ENCODE data around the gene SMAD3. TPM values are rescaled to one million over a fixed set of nuclear protein-coding genes. Genes with fewer than 3 reads are reported as not detected.

The SMAD3 gene
- total and polyA plus RNA-seq, 2 donors (not counting 1 experiment from before 2014, with no cell fraction given), result 55.9 to 163 TPM

DNA sequence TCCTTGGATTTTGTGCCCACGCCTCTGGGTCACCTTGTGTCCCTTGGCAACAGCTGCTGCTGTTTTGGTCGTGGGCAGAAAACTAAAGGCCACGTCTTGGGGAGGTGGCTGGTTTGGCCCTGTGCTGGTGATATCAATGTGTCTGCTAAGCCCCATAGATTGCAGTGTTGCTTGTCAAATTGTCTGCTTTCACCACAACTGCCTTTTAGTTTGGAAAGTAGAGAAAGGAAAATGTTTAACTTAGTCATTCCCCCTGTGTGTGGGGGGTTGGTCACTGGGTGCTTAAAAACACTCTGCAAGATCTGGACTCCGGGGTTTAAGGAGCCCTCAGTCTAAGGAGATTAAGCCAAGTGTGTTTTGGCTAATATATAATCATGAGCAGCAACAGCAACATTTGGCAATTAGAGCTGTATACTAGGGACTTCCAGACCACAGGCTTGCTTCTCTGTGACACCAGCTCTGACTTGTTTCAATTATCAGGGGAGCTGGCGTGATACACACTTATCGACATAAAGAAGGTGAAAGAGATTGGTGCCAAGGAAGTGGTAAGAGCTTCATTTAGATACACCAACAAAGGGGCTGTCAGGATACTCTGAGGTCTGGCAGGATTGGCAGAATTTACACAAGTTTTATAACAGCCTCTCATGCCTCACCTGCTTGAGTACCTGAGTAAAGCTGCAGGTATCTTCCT, 3.5 kb downstream of the SMAD3 start:
- Histone ChIP-seq H3K9me3 (ENCODE audit: control extremely low read depth in 1 of 3, control insufficient read depth in 2 of 3, insufficient read depth in 1 of 3, low read length in 2 of 3) (no peaks in the 10 kb centered on the region), H3K4me3 (ENCODE audit: control extremely low read depth in 1 of 5, extremely low read depth in 1 of 5, insufficient read depth in 1 of 5, low read depth in 2 of 5, low read length in 4 of 5) (peak overlapping the region in 3 of 5 experiments; percentile 11 to 99 (median 98)), H3K27me3 (replicated peaks in 1 of 4; ENCODE audit: control extremely low read depth in 1 of 4, control insufficient read depth in 3 of 4, insufficient read depth in 4 of 4, low read length in 3 of 4) (no peaks in the 10 kb centered on the region), H3K27ac (ENCODE audit: low read length in 2 of 2) (peak overlapping the region; percentile 11 to 77), H3K9ac (ENCODE audit: low read length) (peak overlapping the region; percentile 91), H3K36me3 (replicated peaks in 1 of 2; ENCODE audit: control extremely low read depth in 1 of 2, control insufficient read depth in 1 of 2, extremely low read depth in 1 of 2, insufficient read depth in 2 of 2, low read length in 1 of 2) (peaks cover 1 to 19% of the 10 kb centered on the region in 2 experiments), H3K4me2 (replicated peaks; ENCODE audit: low read depth, low read length, poor library complexity, severe bottlenecking) (peak overlapping the region; percentile 96), H3K4me1 (ENCODE audit: control insufficient read depth in 2 of 2, insufficient read depth in 2 of 2, low read length in 2 of 2) (peaks cover 55 to 68% of the 10 kb centered on the region in 2 donors), H4K20me1 (ENCODE audit: control insufficient read depth, insufficient read depth, low read length, poor library complexity, severe bottlenecking) (peaks cover 51% of the 10 kb centered on the region), H2AFZ (ENCODE audit: insufficient read depth, low read depth, low read length, poor library complexity, severe bottlenecking) (no peak overlapping the region), H3K79me2 (ENCODE audit: control insufficient read depth, insufficient read depth, low read length) (peaks cover 78% of the 10 kb centered on the region)
- DNase-seq (no peak), ATAC-seq (ENCODE audit: low read depth) (no peak)
- peak overlapping the region; percentile 96 for H3K4me3 Mint-ChIP-seq
- intact Hi-C loops (cut with micrococcal nuclease), result loop anchor here (5.0 kb wide), 1 partner anchor 233 kb away; no protein-coding TSS in a partner anchor
- ChIA-PET CTCF (interaction anchor here (0.7 to 6.6 kb wide), 7 partner anchors 7 to 171 kb away, joined by 3 to 83 read pairs (median 5); no protein-coding TSS in a partner anchor), POLR2A (interaction anchor here (0.6 to 4.8 kb wide), 3 partner anchors 13 to 71 kb away, joined by 3 to 54 read pairs (median 3); no protein-coding TSS in a partner anchor)
- WGBS (ENCODE audit: insufficient coverage), result 78% methylated on average over 3 of the region's 6 CpGs
- H3K9me3 Mint-ChIP-seq (ENCODE audit: insufficient read depth), result no peaks in the 10 kb centered on the region
- peaks cover 66% of the 10 kb centered on the region for H3K4me1 Mint-ChIP-seq
- no peaks in the 10 kb centered on the region for H3K27me3 Mint-ChIP-seq
- H3K27ac Mint-ChIP-seq, result peak overlapping the region; percentile 71
- no peak for TF ChIP-seq EZH2 (IDR thresholded peaks at IDR 0.05; ENCODE audit: borderline replicate concordance, insufficient read depth, low read depth, low read length, poor library complexity, severe bottlenecking)
- TF ChIP-seq, protein P1, sequence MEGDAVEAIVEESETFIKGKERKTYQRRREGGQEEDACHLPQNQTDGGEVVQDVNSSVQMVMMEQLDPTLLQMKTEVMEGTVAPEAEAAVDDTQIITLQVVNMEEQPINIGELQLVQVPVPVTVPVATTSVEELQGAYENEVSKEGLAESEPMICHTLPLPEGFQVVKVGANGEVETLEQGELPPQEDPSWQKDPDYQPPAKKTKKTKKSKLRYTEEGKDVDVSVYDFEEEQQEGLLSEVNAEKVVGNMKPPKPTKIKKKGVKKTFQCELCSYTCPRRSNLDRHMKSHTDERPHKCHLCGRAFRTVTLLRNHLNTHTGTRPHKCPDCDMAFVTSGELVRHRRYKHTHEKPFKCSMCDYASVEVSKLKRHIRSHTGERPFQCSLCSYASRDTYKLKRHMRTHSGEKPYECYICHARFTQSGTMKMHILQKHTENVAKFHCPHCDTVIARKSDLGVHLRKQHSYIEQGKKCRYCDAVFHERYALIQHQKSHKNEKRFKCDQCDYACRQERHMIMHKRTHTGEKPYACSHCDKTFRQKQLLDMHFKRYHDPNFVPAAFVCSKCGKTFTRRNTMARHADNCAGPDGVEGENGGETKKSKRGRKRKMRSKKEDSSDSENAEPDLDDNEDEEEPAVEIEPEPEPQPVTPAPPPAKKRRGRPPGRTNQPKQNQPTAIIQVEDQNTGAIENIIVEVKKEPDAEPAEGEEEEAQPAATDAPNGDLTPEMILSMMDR (IDR thresholded peaks at IDR 0.05), result no peak

DNA sequence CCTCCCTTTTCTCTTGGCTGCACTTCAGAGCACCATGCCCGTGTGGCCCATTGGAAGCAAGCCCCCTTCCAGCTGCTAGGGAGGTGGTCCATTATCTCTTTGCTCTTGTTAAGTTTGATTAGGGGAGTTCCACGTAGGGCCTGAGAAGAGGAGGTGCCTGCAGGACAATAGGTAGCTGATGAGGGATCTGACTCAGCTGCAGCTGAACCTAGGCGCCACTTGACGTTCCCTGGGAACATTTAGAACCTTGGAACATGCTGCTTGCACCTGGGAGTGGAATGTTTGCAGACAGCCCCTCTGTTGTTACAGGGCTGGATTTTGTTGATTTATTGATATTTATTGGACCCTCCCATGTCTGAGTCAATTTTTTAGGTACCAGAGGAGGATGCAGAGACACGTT, 4.7 kb downstream of the SMAD3 start:
- H3K9ac ChIP-seq (ENCODE audit: low read length), result no peak overlapping the region
- peaks cover 51% of the 10 kb centered on the region for H4K20me1 ChIP-seq (ENCODE audit: control insufficient read depth, insufficient read depth, low read length, poor library complexity, severe bottlenecking)
- H3K9me3 ChIP-seq (ENCODE audit: control extremely low read depth in 1 of 3, control insufficient read depth in 2 of 3, insufficient read depth in 1 of 3, low read length in 2 of 3), result no peaks in the 10 kb centered on the region
- H3K36me3 ChIP-seq (replicated peaks in 1 of 2; ENCODE audit: control extremely low read depth in 1 of 2, control insufficient read depth in 1 of 2, extremely low read depth in 1 of 2, insufficient read depth in 2 of 2, low read length in 1 of 2), result peaks cover 1 to 19% of the 10 kb centered on the region in 2 experiments
- H3K4me1 Mint-ChIP-seq, result peaks cover 72% of the 10 kb centered on the region
- H3K4me3 ChIP-seq (ENCODE audit: control extremely low read depth in 1 of 5, extremely low read depth in 1 of 5, insufficient read depth in 1 of 5, low read depth in 2 of 5, low read length in 4 of 5), result no peak overlapping the region
- intact Hi-C loops (cut with micrococcal nuclease), result no loop called here
- H3K4me1 ChIP-seq (ENCODE audit: control insufficient read depth in 2 of 2, insufficient read depth in 2 of 2, low read length in 2 of 2), result peaks cover 64 to 69% of the 10 kb centered on the region in 2 donors
- 97% methylated on average over 3 of the region's 5 CpGs for WGBS (ENCODE audit: insufficient coverage)
- no peaks in the 10 kb centered on the region for H3K27me3 Mint-ChIP-seq
- peak overlapping the region; percentile 3 for H3K4me2 ChIP-seq (replicated peaks; ENCODE audit: low read depth, low read length, poor library complexity, severe bottlenecking)
- TF ChIP-seq EZH2 (IDR thresholded peaks at IDR 0.05; ENCODE audit: borderline replicate concordance, insufficient read depth, low read depth, low read length, poor library complexity, severe bottlenecking), result no peak
- TF ChIP-seq, protein P1 (IDR thresholded peaks at IDR 0.05), result no peak
- DNase-seq (no peak), ATAC-seq (ENCODE audit: low read depth) (no peak)
- peak overlapping the region in 1 of 2 donors; percentile 24 for H3K27ac ChIP-seq (ENCODE audit: low read length in 2 of 2)
- ChIA-PET CTCF (interaction anchor here (0.8 to 6.6 kb wide), 4 partner anchors 11 to 78 kb away, joined by 3 to 83 read pairs (median 3); no protein-coding TSS in a partner anchor), POLR2A (interaction anchor here (0.6 to 1.1 kb wide), 2 partner anchors 37 to 53 kb away, joined by 4 to 5 read pairs; no protein-coding TSS in a partner anchor)
- H3K79me2 ChIP-seq (ENCODE audit: control insufficient read depth, insufficient read depth, low read length), result peaks cover 91% of the 10 kb centered on the region
- H2AFZ ChIP-seq (ENCODE audit: insufficient read depth, low read depth, low read length, poor library complexity, severe bottlenecking), result no peak overlapping the region
- H3K27ac Mint-ChIP-seq, result peak overlapping the region; percentile 57
- no peaks in the 10 kb centered on the region for H3K27me3 ChIP-seq (replicated peaks in 1 of 4; ENCODE audit: control extremely low read depth in 1 of 4, control insufficient read depth in 3 of 4, insufficient read depth in 4 of 4, low read length in 3 of 4)
- H3K4me3 Mint-ChIP-seq, result peak overlapping the region; percentile 35
- no peaks in the 10 kb centered on the region for H3K9me3 Mint-ChIP-seq (ENCODE audit: insufficient read depth)
